ENCODE data around the gene FBN1.

- TF ChIP-seq EZH2 (IDR thresholded peaks at IDR 0.05; ENCODE audit: borderline replicate concordance, low read depth, low read length, severe bottlenecking) (no peak), POLR2AphosphoS5 (IDR thresholded peaks at IDR 0.05; ENCODE audit: insufficient read depth, low read depth, low read length) (no peak), POLR2A (IDR thresholded peaks at IDR 0.05; ENCODE audit: low read depth, low read length) (no peak), JUN (IDR thresholded peaks at IDR 0.05; ENCODE audit: borderline replicate concordance, insufficient read depth, insufficient read length, low read depth) (no peak), FOS (IDR thresholded peaks at IDR 0.05; ENCODE audit: borderline replicate concordance, insufficient read depth, low read length) (no peak), GATA2 (IDR thresholded peaks at IDR 0.05; ENCODE audit: insufficient read depth, insufficient read length, low read depth, low read length) (no peak)
- TF ChIP-seq, protein P1, sequence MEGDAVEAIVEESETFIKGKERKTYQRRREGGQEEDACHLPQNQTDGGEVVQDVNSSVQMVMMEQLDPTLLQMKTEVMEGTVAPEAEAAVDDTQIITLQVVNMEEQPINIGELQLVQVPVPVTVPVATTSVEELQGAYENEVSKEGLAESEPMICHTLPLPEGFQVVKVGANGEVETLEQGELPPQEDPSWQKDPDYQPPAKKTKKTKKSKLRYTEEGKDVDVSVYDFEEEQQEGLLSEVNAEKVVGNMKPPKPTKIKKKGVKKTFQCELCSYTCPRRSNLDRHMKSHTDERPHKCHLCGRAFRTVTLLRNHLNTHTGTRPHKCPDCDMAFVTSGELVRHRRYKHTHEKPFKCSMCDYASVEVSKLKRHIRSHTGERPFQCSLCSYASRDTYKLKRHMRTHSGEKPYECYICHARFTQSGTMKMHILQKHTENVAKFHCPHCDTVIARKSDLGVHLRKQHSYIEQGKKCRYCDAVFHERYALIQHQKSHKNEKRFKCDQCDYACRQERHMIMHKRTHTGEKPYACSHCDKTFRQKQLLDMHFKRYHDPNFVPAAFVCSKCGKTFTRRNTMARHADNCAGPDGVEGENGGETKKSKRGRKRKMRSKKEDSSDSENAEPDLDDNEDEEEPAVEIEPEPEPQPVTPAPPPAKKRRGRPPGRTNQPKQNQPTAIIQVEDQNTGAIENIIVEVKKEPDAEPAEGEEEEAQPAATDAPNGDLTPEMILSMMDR (IDR thresholded peaks at IDR 0.05; ENCODE audit: extremely low read depth in 1 of 2, insufficient read depth in 1 of 2, low read depth in 1 of 2, low read length in 2 of 2): no peak
- TF ChIP-seq, protein P2, sequence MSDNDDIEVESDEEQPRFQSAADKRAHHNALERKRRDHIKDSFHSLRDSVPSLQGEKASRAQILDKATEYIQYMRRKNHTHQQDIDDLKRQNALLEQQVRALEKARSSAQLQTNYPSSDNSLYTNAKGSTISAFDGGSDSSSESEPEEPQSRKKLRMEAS (IDR thresholded peaks at IDR 0.05; ENCODE audit: insufficient read depth, insufficient read length): no peak
These were observed 182.8 kb downstream of the FBN1 start for GRCh38 chr15:48462688-48463087.

Measured in endothelial cell of umbilical vein (primary cell).